ENCODE results near the gene RAD18. TPM values are rescaled to one million over a fixed set of nuclear protein-coding genes. Genes with fewer than 3 reads are reported as not detected.

The RAD18 gene
- total and polyA plus RNA-seq, 9 of the 15 experiments (the other 6 are each of a cell fraction or from before 2014, with no cell fraction given) = 19.2 to 49.4 (median 34.4) TPM

- FAIRE-seq = no peak
- in situ Hi-C loops (cut with MboI) = loop anchor here (10.0 kb wide), 1 partner anchor 519 kb away; no protein-coding TSS in a partner anchor
- H3K79me2 ChIP-seq (ENCODE audit: control insufficient read depth, insufficient read depth, low read length) = no peaks in the 10 kb centered on the region
- intact Hi-C loops (cut with micrococcal nuclease) = no loop called here
- H3K9me3 ChIP-seq (replicated peaks; ENCODE audit: control insufficient read depth, insufficient read depth, low read depth, low read length) = no peaks in the 10 kb centered on the region
- no peaks in the 10 kb centered on the region for H3K9me1 ChIP-seq (ENCODE audit: control insufficient read depth, insufficient read depth, low read length)
- ChIA-PET POLR2A (interaction anchor here (0.6 to 0.8 kb wide), 3 partner anchors 144 to 528 kb away, joined by 3 read pairs; no protein-coding TSS in a partner anchor), CTCF (ENCODE audit: low intra/inter-chr PET ratio) (no interaction called here)
- no peaks in the 10 kb centered on the region for H4K20me1 ChIP-seq (replicated peaks; ENCODE audit: control insufficient read depth, insufficient read depth, low read length)
- peaks cover 2 to 13% of the 10 kb centered on the region in 2 experiments; a peak in 4 of 5 replicates for H3K27me3 ChIP-seq (ENCODE audit: control insufficient read depth in 2 of 2, insufficient read depth in 2 of 2, low read length in 2 of 2)
- H3K36me3 ChIP-seq (ENCODE audit: control insufficient read depth, insufficient read depth, low read length) = no peaks in the 10 kb centered on the region
- no peak overlapping the region for H2AFZ ChIP-seq (ENCODE audit: low read depth, low read length)
- no peak for DNase-seq (ENCODE audit: extremely low read depth in 1 of 4, low spot score in 3 of 4)
- no TSS peak for BruUV-seq (replicated peaks)
- no peak overlapping the region for H3K9ac ChIP-seq (ENCODE audit: insufficient read depth in 1 of 2, low read depth in 2 of 2, low read length in 2 of 2)
- no peak overlapping the region for H3K4me2 ChIP-seq (ENCODE audit: insufficient read depth, low read length)
- no peak overlapping the region for H3K27ac ChIP-seq (ENCODE audit: extremely low read depth, low read depth, low read length)
- no peak overlapping the region for H3K4me3 ChIP-seq
- peaks cover 0 to 5% of the 10 kb centered on the region in 2 experiments; a peak in 1 of 5 replicates for H3K4me1 ChIP-seq (replicated peaks in 1 of 2; ENCODE audit: control insufficient read depth in 2 of 2, insufficient read depth in 2 of 2, low read length in 2 of 2)
- no peak for ATAC-seq
- under 1% methylated on average over 9 of the region's 11 CpGs for WGBS (ENCODE audit: insufficient coverage, low coverage, missing lambda C conversion rate)
- TF ChIP-seq ZNF316 (IDR thresholded peaks at IDR 0.05) (no peak), RBM17 (IDR thresholded peaks at IDR 0.05; ENCODE audit: borderline replicate concordance, low read depth, low read length) (no peak), ZNF24 (IDR thresholded peaks at IDR 0.05) (no peak), ZNF695 (CRISPR knock-in tag; IDR thresholded peaks at IDR 0.05) (no peak)
- TF ChIP-seq, protein P1, sequence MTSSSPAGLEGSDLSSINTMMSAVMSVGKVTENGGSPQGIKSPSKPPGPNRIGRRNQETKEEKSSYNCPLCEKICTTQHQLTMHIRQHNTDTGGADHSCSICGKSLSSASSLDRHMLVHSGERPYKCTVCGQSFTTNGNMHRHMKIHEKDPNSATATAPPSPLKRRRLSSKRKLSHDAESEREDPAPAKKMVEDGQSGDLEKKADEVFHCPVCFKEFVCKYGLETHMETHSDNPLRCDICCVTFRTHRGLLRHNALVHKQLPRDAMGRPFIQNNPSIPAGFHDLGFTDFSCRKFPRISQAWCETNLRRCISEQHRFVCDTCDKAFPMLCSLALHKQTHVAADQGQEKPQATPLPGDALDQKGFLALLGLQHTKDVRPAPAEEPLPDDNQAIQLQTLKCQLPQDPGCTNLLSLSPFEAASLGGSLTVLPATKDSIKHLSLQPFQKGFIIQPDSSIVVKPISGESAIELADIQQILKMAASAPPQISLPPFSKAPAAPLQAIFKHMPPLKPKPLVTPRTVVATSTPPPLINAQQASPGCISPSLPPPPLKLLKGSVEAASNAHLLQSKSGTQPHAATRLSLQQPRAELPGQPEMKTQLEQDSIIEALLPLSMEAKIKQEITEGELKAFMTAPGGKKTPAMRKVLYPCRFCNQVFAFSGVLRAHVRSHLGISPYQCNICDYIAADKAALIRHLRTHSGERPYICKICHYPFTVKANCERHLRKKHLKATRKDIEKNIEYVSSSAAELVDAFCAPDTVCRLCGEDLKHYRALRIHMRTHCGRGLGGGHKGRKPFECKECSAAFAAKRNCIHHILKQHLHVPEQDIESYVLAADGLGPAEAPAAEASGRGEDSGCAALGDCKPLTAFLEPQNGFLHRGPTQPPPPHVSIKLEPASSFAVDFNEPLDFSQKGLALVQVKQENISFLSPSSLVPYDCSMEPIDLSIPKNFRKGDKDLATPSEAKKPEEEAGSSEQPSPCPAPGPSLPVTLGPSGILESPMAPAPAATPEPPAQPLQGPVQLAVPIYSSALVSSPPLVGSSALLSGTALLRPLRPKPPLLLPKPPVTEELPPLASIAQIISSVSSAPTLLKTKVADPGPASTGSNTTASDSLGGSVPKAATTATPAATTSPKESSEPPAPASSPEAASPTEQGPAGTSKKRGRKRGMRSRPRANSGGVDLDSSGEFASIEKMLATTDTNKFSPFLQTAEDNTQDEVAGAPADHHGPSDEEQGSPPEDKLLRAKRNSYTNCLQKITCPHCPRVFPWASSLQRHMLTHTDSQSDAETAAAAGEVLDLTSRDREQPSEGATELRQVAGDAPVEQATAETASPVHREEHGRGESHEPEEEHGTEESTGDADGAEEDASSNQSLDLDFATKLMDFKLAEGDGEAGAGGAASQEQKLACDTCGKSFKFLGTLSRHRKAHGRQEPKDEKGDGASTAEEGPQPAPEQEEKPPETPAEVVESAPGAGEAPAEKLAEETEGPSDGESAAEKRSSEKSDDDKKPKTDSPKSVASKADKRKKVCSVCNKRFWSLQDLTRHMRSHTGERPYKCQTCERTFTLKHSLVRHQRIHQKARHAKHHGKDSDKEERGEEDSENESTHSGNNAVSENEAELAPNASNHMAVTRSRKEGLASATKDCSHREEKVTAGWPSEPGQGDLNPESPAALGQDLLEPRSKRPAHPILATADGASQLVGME (CRISPR knock-in tag; IDR thresholded peaks at IDR 0.05) = no peak
- TF ChIP-seq, protein P2, sequence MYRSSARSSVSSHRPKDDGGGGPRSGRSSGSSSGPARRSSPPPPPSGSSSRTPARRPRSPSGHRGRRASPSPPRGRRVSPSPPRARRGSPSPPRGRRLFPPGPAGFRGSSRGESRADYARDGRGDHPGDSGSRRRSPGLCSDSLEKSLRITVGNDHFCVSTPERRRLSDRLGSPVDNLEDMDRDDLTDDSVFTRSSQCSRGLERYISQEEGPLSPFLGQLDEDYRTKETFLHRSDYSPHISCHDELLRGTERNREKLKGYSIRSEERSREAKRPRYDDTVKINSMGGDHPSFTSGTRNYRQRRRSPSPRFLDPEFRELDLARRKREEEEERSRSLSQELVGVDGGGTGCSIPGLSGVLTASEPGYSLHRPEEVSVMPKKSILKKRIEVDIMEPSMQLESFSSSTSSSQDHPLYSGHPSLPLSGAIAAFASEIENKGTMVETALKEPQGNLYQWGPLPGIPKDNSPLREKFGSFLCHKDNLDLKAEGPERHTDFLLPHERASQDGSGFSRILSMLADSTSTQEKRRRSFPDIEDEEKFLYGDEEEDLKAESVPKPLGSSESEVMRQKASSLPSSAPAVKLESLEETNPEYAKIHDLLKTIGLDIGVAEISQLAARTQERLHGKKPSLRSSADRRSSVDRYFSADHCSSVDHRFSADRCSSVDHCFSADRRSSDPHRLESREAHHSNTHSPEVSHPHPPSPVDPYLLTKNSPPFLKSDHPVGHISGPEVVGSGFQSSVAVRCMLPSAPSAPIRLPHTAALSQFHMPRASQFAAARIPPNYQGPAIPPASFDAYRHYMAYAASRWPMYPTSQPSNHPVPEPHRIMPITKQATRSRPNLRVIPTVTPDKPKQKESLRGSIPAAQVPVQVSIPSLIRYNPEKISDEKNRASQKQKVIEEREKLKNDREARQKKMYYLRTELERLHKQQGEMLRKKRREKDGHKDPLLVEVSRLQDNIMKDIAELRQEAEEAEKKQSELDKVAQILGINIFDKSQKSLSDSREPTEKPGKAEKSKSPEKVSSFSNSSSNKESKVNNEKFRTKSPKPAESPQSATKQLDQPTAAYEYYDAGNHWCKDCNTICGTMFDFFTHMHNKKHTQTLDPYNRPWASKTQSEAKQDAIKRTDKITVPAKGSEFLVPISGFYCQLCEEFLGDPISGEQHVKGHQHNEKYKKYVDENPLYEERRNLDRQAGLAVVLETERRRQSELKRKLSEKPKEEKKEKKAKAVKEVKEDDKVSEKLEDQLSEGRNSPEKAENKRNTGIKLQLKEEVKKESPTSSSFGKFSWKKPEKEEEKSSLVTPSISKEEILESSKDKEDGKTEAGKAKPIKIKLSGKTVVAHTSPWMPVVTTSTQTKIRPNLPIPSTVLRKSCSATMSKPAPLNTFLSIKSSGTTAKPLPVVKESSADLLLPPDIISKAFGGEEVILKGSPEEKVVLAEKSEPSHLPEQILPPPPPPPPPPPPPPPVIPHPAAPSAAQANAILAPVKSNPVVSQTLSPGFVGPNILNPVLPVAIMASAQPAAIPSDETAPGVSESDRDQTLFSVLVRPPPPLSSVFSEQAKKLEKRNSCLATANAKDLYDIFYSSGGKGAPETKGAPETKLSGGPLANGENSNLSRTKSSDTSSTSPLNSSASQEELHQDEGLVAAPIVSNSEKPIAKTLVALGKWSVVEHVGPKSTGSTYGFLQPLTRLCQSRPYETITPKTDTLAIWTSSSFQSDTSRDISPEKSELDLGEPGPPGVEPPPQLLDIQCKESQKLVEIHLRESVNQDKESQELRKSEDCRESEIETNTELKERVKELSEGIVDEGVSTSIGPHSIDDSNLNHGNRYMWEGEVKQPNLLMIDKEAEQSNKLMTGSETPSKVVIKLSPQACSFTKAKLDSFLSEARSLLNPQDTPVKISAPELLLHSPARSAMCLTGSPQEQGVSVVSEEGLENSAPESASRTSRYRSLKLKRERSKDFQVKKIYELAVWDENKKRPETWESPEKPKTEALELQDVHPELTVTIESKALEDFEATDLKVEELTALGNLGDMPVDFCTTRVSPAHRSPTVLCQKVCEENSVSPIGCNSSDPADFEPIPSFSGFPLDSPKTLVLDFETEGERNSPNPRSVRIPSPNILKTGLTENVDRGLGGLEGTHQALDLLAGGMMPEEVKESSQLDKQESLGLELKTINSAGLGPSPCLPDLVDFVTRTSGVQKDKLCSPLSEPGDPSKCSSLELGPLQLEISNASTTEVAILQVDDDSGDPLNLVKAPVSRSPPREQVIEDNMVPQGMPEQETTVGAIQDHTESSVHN (IDR thresholded peaks at IDR 0.05; ENCODE audit: borderline replicate concordance in 1 of 2, low read depth in 1 of 2) = no peak
Observed at GRCh38 chr3:8975081-8976020, 12.1 kb upstream of the RAD18 start.
